ENCODE data around the gene TMEM208.
A peak's percentile ranks its signal among the peaks of the same experiment; 100 is the strongest.

Gene TMEM208

DNA sequence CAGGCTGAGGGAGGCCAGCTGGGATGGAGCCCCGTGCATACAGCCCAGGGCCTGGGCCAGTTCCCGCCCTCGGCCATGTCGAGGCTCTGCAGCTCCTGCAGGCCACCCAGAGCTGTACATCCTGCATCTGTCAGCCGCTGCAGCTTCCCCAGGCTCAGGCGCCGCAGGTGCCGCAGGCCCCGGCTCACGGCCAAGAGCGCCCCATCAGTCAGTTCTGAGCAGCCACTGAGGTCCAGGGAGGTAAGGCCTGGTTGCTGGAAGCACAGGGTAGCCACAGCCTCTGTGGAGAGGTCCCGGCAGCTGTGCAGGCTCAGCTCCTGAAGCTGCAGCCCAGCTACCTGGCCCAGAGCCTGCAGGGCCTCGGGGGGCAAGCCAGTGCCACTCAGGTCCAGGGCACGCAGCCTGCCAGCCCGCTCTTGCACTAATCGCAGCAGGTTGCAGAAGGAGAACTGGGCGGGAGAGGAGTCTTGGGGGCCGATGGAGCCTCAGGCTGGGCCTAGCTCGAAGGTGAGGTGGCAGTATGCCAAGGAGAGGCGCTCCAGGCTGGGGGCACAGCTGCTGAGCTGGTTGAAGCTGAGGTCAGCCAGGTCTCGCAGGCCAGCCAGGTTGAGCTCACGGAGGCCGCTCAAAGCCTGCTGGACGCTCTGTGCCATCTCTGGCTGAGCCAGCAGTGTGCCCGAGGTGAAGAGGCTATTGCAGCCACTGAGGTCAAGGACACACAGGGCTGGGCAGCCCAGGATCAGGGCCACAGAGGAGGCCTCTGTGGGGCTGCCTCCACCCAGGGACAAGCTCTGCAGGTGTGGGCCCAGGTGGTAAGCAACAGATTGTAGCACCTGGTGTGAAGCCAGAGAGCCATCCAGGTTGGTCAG is 16.6 kb upstream of the TMEM208 start:
- DNase-seq: no peak

DNA sequence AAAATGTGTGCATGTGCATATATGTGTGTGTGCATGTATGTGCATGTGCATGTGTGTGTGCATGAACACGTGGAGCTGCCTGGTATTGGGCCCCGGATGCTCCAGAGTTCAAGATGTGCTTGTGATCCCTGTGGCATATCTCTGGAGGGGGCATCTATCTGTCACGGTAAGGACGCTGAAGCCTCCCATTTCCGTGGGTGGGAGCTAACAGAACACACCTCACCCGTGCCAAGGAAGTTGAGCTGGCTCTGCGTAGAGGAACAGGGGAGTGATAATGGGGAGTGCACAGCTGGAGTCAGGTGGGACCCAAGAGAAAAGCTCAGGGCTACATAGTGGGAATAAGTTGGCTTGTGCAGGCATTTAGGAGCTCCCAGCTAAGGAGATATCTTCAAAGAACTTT is 15.3 kb upstream of the TMEM208 start:
- no peak for DNase-seq

DNA sequence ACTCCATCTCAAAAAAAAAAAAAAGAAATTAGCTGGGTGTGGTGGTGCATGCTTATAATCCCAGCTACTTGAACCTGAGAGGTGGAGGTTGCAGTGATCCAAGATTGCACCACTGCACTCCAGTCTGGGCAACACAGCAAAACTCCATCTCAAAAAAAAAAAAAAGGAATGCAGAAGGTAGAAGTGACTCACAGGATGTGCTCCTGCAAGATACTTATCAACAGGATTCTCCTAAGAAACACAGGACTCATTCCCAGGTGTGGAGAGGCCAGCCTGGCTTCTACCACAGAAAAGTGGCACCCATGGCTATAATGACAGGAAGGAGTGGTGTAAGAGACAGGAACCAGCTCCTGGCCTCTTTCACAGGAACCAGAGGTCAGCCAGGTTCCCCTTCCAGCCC is 14.2 kb upstream of the TMEM208 start:
- DNase-seq: no peak

DNA sequence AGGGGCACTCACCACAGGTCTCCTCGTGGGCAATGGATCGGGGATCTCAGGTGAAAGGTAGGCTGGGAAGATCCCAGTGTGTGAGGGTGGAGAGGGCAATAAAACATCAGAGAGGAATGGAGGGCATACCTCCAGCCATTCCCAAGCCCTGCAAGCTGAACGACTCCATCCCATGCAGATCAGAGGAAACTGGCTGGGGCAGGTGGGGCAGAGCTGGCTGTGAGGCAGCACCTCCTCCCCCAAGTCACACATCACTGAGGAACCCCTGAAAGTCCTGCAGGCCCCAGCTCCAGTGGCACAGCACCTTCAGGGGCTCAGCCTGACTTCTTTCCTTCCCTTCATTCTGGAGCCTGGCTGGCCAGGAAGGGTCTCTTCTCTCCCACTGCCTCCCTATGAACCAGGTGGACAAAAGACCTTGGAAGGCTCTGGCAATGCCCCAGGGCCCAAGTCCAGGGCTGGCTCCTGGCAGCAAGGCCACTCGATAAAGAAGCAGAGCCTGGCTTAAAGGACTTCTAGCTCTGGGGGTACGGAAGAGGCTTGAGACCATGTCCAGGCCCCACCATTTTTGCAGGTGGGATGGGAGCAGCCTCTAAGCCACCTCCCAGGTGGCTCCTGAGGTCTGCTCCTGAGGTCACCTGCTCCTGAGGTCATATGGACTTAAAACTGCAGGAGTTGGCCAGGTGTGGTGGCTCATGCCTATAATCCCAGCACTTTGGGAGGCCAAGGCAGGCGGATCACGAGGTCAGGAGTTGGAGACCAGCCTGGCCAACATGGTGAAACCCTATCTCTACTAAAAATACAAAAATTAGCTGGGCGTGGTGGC is 13.5 kb upstream of the TMEM208 start:
- no peak for DNase-seq

DNA sequence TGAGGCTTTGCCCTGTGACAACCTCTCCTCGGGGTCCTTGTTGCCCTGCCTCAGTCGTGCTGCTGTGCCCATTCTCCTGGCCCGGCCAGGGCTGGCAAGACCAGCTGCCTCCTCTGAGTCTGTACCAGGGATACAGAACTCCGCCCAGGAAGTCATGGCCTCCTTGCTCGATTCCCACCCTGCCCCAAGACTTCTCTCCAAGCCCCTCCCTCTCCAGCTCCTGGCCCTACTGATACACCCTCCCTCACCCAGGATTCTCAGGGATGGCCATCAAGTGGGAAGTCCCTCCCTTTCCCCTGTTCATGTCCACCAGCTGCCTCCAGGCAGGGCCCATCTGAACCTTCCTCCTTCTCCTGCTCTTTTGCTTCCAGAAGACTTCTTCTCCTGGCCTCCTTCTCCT is 11.2 kb upstream of the TMEM208 start:
- no peak for DNase-seq

DNA sequence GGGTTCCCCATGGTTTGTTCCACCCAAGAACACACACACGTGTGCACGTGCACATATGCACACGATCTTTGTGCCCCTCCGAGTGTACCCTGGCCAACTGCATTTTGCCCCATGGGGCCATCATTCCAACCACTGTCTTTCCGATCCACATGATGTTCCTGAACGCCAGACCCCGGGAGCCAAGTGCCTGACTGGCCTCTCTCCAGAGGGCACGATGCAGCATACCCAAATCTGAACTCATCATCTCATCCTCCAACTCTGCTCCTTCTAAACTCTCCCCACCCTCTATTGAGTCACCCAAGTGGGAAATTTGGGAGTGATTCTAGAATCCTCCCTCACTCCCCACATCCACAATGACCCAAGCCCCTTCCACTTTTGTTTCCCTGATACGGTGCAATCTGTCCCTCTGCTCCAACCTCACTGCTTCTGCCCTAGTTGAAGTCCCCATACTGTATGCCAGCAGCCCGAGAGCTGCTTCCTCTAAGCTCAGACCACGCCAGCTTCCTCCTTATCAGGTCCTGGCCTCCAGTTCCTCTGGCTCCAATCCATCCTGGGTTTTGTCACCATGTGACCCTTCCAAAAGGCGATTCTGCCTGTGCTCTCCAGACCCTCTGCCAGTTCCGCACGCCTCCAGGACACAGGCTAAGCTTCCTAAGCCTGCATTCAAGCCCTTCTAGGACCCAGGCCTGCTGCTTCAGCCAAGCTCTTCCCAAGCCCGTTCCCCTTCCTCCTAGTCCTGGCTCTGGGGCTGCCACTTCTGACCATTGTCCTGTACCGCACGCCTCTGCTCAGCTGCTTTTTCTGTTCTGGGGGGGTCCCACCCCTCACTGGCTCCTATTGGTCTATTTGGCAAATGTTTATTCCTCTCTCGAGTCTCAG is 10.1 kb upstream of the TMEM208 start:
- DNase-seq: no peak

DNA sequence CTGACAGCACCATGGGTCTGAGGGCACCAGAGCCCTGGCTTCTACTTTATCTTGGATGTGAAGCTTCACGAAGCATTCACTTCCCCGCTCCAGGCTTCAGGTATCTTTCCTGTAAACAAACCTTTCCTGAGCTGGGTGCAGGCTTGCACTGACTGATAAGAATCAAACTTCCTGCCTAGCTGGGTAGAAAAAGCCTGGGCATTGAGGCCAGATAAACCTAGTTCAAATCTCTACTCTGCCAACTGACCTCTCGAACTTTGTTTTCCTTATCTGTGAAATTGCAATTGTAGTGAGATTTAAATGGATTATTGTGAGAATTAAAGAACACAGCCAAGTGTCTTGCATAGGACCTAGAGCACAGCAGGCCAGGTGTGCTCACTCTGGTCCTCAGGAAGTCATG is 2.9 kb upstream of the TMEM208 start:
- no peak for DNase-seq

DNA sequence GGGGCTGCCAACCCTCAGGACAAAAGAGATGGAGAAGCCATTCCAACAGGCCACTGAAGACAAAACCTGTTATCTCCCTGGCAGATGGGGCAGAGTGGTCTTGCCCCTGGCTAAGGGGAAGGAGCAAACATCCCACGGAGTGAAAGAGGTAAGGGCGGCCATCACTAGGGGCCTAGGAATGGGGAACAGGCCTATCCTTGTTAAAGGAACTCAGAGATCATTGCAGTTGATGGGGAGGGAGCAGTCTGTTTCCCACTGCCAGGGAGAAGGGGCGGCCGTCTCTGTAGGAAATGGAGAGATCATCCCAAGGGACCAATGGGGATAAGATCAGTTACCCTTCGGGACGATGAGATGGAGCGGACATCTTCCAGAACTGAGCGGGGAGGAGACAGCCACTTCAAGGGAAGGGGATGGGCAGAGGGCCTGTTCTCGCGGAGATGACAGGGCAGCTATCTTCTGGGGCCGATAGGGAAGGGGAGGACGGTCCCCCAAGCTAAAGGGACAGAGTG is 581 bp upstream of the TMEM208 start:
- no peak for DNase-seq

DNA sequence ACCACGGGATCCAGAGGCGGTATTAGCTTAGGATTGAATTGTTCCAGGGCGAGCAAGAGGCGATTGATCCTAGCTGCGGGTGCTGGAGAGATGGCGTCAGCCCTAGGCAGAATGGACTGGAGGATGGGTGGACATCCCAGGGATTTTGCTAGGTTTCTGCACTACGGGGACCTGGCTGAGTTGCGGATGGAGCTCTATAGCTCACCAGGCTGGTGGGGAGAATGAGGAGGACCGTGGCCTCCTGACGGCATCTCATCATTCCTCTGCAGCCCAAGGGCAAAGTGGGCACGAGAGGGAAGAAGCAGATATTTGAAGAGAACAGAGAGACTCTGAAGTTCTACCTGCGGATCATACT is 614 bp downstream of the TMEM208 start:
- DNase-seq: no peak

DNA sequence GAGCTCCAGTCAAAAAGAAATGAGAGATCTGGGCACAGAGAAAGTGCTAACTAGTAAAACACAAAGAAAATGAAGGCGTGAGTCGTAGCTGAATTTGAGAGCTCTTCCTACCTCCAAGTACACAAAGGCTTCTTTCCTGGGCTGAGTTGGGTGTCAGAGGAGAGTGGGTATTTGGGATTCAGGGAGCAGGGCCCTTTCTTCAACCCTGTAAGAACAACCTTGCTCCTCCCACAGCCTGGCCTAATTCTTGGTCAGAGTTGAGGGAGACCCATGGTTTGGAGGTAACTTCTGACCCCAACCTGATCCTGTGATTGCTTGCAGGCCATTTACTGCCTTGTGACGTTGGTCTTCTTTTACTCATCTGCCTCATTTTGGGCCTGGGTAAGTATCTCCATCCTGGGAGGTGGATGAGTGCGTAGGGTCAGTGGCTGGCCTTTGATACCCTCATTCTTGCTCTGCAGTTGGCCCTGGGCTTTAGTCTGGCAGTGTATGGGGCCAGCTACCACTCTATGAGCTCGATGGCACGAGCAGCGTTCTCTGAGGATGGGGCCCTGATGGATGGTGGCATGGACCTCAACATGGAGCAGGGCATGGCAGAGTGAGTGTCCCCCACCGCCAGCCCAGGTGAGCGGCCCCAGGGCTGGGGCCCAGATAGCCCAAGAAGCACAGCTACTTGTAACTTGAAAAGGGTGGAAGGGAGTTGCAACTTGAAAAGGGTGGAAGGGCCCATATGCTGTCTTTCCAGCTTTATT is 1.3 kb downstream of the TMEM208 start:
- DNase-seq: no peak

DNA sequence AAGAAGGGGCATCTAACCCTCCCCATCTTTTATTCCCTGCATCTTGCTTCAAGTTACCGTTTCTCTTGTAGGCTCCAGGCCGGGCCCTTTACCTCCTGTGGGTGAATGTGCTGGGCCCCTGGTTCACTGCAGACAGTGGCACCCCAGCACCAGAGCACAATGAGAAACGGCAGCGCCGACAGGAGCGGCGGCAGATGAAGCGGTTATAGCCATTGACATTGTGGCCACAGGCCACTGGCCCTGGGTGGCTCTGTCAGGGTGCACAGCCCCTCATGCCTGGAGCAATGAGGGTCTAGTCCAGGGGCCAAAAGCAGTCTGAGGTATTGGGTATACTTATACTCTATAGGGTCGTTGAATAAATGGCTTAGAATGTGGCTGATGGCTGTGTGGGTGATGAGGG is 2.0 kb downstream of the TMEM208 start:
- DNase-seq: no peak

DNA sequence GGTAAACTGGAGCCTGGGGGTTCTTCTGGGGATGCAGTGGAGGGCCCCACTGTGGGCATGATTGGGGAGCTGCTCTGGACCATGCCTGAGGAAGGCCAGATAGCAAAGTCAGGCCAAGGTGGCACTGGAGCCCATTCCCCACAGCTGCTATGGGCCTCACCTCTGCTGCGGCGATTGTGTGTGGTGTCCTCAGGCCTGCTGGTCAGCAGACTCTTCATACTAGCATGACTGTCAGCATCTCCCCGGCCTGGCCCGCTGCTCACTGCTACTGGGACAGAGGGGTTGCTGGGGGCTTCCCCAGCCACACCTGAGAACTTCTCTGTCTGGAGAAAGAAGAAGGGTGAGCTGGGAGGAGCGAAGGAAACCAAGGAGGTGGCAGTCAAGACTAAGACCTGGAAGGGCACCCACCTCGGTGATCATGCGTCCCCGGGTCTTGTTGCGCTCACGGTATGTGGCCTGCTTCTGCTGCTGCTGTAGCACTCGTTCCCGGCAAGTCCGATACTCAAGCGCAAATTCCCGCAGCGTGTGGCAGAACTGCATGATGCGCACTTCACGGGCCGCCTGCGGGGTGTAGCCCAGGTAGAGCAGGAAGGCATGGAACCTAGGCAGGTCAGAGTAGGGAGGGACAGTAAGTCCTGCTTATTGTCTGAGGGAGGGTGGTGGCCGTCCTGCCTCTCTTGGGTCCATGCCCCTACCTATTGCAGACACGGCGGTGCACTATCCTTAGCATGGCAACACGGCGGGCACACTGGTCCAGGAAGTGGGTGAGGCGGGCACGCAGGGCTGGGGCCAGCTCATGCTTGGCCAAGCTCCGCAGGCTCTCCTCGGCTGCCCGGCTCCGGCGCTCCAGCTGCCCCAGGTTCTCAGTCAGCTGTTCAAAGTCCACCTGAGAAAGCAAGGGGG is 3.2 kb downstream of the TMEM208 start:
- no peak for DNase-seq

DNA sequence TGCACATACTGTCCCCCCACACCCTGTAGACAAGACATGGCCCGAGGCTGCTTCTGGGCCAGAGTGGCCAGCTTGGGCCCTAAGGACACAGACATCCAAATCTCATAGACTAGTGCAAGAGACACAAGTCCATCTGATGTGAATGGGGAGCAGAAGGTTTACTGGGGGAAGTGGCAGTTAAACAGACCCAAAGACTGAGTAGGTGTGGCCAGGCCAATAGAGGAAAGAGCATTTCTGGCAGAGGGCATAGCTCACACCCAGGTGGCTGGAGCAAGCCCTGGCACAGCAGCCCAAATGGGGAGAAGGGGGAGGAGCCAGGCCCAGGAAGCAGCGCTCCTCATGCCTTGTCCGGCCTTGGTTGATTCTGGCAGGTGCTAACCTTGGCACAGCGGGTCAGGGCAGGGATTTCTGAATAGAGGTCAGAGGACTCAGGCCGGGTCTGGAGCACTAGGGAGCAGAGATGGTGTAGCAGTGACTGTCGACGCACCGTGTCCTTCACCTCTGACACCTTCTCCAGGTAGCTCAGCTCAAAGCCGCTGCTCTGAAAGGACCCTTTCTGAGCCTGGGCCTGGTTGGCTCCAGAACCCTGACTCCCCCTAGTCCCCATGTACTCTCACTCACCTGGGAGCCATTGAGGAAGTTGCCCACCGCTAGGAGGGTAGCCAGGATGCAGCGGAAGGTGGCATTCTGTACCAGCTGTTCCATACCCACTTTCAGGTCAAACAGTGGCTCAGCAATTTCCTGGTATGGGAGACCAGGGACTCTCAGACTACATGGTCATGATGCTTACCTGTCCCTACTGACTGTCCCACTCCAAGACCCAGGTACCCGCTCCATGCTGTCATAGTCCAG is 4.1 kb downstream of the TMEM208 start:
- DNase-seq: no peak

DNA sequence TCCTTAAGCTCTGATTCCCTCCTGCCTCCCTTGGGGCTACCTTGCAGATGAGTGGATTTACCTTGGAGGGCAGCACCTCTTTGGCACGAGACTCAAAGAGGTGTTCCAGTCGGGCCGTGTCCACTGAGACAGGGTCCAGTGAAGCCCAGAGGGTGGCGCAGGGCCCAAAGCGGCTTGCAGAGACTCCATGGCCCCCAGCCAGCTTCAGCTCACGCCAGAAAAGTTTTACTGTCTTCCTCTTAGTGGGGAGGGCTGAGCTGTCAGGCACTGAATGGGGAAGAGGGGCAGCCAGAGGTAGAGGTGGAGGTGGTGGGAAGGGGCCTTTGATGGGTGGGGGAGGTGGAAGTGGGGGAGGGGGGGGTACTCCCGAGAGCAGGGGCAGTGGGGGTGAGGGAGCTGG is 6.7 kb downstream of the TMEM208 start:
- DNase-seq: no peak

DNA sequence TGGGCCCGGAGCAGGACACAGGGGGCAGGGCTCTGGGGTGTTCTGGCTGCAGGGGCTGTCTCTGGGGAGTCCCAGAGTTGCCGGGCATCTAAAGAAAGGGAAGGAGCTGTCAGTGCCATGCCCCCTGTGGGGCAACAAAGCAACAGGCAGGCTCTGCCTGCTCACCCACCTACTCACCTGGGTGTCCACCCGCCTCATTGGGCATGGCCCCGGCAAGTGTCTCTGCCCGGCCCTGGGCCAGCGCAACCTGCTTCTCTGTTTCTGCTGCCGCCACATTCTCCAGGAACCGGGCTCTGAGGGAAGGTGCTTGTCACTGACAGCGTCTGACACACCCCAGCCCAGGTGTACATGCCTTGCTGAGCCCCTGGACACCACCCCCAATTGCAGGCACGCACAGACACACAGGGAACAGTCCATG is 7.3 kb downstream of the TMEM208 start:
- no peak for DNase-seq

DNA sequence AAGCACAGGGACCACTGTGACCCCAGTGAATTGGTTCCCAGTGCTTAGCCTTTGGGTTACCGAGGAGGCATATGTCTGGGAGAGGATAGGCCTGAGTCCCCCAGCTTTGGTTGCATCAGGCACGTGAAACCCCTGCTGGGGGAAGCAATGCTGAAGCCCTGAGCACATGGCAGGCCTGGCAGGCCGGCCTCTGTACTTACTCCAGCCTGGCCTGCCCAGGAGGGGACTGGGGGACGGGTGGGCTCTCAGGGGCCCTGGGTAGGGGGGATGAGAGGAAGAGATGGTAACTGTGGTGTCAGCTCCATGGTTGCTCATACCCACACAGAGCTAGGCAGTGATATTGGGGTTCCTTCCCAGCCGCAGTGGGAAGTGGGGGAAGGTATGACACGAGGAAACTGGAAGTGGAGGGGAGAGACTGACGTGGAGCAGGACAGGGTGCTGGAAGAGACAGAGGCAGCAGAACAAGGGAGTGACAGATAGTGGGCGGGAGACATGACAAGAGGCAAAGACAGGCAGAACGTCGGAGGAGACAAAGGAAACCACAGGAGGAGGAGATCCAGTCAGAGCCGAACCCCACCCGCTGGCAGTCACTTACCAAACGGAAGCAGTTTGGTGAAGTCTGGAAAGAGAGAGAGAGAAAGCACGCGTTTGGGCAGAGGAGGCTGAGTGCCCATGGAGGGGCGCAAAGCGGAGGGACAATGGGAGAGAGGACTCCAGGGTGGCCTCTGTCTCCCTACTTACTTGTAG is 9.1 kb downstream of the TMEM208 start:
- peak; percentile 51 to 52 for DNase-seq

DNA sequence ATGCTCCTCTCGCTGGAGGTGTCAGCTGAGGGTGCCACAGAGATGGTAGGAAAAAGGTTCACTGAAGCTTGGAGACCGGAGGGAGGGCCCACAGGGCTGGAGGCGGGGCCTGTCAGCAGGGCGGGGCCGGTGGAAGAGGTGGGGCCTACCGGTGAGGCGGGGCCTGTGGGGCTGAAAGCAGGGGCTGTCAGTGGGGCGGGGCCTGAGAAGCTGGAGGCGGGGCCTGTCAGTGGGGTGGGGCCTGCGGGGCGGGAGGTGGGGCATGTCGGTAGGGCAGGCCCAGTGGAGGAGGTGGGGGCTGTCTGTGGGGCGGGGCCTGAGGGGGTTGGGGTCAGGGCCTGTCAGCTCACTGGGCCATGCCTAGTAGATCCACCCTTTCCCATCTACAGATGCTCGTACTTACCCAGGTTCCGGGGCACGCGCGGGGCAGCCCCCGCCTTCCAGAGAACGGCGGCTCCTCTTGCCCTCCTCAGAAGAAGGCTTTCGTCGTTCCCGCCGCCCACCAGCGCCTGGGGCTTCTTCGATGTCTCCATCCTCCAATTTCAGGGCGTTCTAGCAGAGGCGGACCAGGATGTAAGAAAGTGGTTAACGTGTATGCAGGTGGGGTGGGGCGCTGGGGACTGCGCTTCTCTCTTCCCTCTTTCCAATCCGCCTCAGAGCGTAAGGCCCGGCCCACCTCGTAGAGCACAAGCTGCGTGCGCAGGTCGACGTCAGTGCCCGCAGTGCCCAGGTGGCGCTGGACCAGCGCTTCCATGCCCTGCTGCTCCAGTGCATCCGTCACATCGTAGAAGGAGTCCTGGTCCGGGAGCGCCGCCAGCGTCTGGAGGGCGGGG is 9.8 kb downstream of the TMEM208 start:
- DNase-seq: peak; percentile 58 to 65
